HEK293 (cell line): ENCODE measurements around the gene BAIAP2.

Source experiments
- CTCF ChIA-PET: fragments of 350-600 bp; formaldehyde crosslinking; extraction: SDS; loops from one replicate; lab custom pipeline; 2021; ENCODE audit warnings: antibody characterized with exemption; lab: Yijun Ruan, JAX
- POLR2A ChIA-PET: fragments of 300-600 bp; formaldehyde crosslinking; extraction: SDS; loops from one replicate; lab custom pipeline; 2020; ENCODE audit warnings: antibody characterized with exemption, inconsistent platforms; lab: Yijun Ruan, JAX
- H3K27ac ChIP-seq: fragments of 200-500 bp; sonication (Bioruptor generic); 2 replicates; pipeline ENCODE4 v1.5.1; 2014; ENCODE audit warnings: low read depth, low read length, control low read depth, inconsistent platforms; ENCODE audit errors: extremely low read depth
- H3K36me3 ChIP-seq, 2 experiments: fragments of 200-500 bp in 1 of 2; sonication (Bioruptor generic) in 1 of 2; 1 replicate in 1 of 2; 2 replicates in 1 of 2; pipeline ENCODE4 v1.5.1; 2014 to 2017; ENCODE audit warnings: inconsistent platforms in 2 of 2, low read length in 2 of 2; ENCODE audit not compliant: control insufficient read depth in 2 of 2, insufficient read depth in 1 of 2
- H3K4me1 ChIP-seq: fragments of 200-500 bp; sonication (Bioruptor generic); 2 replicates; pipeline ENCODE4 v1.5.1; 2014; ENCODE audit warnings: mild to moderate bottlenecking, low read length, inconsistent platforms; ENCODE audit not compliant: control insufficient read depth, insufficient read depth
- H3K4me3 ChIP-seq: 2 replicates; pipeline ENCODE4 v1.5.1; 2011; ENCODE audit warnings: low read depth, mild to moderate bottlenecking, control low read depth, low read length, moderate library complexity
- H3K9me3 ChIP-seq: fragments of 200-500 bp; sonication (Bioruptor generic); 2 replicates; pipeline ENCODE4 v1.5.1; 2014; ENCODE audit warnings: low read depth, low read length, inconsistent platforms; ENCODE audit not compliant: control insufficient read depth, insufficient read depth
- EGR2 ChIP-seq: fragments of 450-650 bp; formaldehyde crosslinking; IDR thresholded peaks from 2 replicates; pipeline ENCODE4 v1.5.1; 2016; ENCODE audit warnings: low read depth, missing biosample characterization, missing genetic modification characterization
- GLI4 ChIP-seq: fragments of 450-650 bp; formaldehyde crosslinking; IDR thresholded peaks from 2 replicates; pipeline ENCODE4 v1.5.1; 2016; ENCODE audit warnings: missing biosample characterization, missing genetic modification characterization
- IKZF3 ChIP-seq: fragments of 450-650 bp; IDR thresholded peaks from 2 replicates; pipeline ENCODE4 v1.5.0; 2018; ENCODE audit warnings: missing biosample characterization, mild to moderate bottlenecking, missing genetic modification characterization, moderate library complexity
- KLF8 ChIP-seq: fragments of 450-650 bp; formaldehyde crosslinking; IDR thresholded peaks from 2 replicates; pipeline ENCODE4 v1.5.1; 2016; ENCODE audit warnings: missing biosample characterization, missing genetic modification characterization
- ZBTB20 ChIP-seq: fragments of 450-650 bp; formaldehyde crosslinking; IDR thresholded peaks from 2 replicates; pipeline ENCODE4 v1.5.1; 2016; ENCODE audit warnings: missing biosample characterization, missing genetic modification characterization
- ZFHX2 ChIP-seq: fragments of 450-650 bp; formaldehyde crosslinking; conservative IDR thresholded peaks from 2 replicates; pipeline ENCODE4 v1.5.1; 2016; ENCODE audit warnings: missing biosample characterization, missing genetic modification characterization
- ZFP37 ChIP-seq: fragments of 450-650 bp; formaldehyde crosslinking; IDR thresholded peaks from 2 replicates; pipeline ENCODE4 v1.5.1; 2016; ENCODE audit warnings: missing biosample characterization, missing genetic modification characterization
- ZIC2 ChIP-seq: fragments of 450-650 bp; formaldehyde crosslinking; IDR thresholded peaks from 2 replicates; pipeline ENCODE4 v1.5.1; 2016; ENCODE audit warnings: missing biosample characterization, missing genetic modification characterization
- ZNF292 ChIP-seq: fragments of 450-650 bp; formaldehyde crosslinking; IDR thresholded peaks from 2 replicates; pipeline ENCODE4 v1.5.1; 2016; ENCODE audit warnings: low read depth, missing biosample characterization, missing genetic modification characterization, borderline replicate concordance
- ZNF302 ChIP-seq: fragments of 450-650 bp; formaldehyde crosslinking; IDR thresholded peaks from 2 replicates; pipeline ENCODE4 v1.5.1; 2016; ENCODE audit warnings: missing biosample characterization, missing genetic modification characterization, low read depth
- ZNF366 ChIP-seq: fragments of 450-650 bp; formaldehyde crosslinking; conservative IDR thresholded peaks from 2 replicates; pipeline ENCODE4 v1.5.1; 2016; ENCODE audit warnings: missing biosample characterization, missing genetic modification characterization
- ZNF561 ChIP-seq: fragments of 450-650 bp; IDR thresholded peaks from 2 replicates; pipeline ENCODE4 v1.5.1; 2018; ENCODE audit warnings: missing biosample characterization, missing genetic modification characterization, borderline replicate concordance
- ZNF658 ChIP-seq: fragments of 450-650 bp; formaldehyde crosslinking; IDR thresholded peaks from 2 replicates; pipeline ENCODE4; 2016; ENCODE audit warnings: missing biosample characterization, missing genetic modification characterization
- ZNF747 ChIP-seq: fragments of 450-650 bp; formaldehyde crosslinking; IDR thresholded peaks from 2 replicates; pipeline ENCODE4 v1.5.1; 2016; ENCODE audit warnings: missing biosample characterization, missing genetic modification characterization
- ZNF791 ChIP-seq: fragments of 450-650 bp; formaldehyde crosslinking; IDR thresholded peaks from 2 replicates; pipeline ENCODE4 v1.5.1; 2016; ENCODE audit warnings: missing biosample characterization, missing genetic modification characterization
- ZNF792 ChIP-seq: fragments of 450-650 bp; formaldehyde crosslinking; IDR thresholded peaks from 2 replicates; pipeline ENCODE4 v1.5.1; 2016; ENCODE audit warnings: missing biosample characterization, missing genetic modification characterization
- ZNF837 ChIP-seq: fragments of 450-650 bp; formaldehyde crosslinking; IDR thresholded peaks from 2 replicates; pipeline ENCODE4 v1.5.1; 2016; ENCODE audit warnings: missing biosample characterization, missing genetic modification characterization
- ZSCAN16 ChIP-seq: fragments of 450-650 bp; formaldehyde crosslinking; IDR thresholded peaks from 2 replicates; pipeline ENCODE4 v1.5.1; 2016; ENCODE audit warnings: missing biosample characterization, missing genetic modification characterization
- ZSCAN30 ChIP-seq: fragments of 450-650 bp; IDR thresholded peaks from 2 replicates; pipeline ENCODE4 v1.5.1; 2018; ENCODE audit warnings: missing biosample characterization, mild to moderate bottlenecking, missing genetic modification characterization, moderate library complexity
- TF ChIP-seq, protein P1 (sequence below): fragments of 450-650 bp; formaldehyde crosslinking; optimal IDR thresholded peaks from 2 replicates; pipeline ENCODE3; 2016; ENCODE audit warnings: missing biosample characterization, mild to moderate bottlenecking, missing genetic modification characterization
- TF ChIP-seq, protein P2 (sequence below): fragments of 450-650 bp; formaldehyde crosslinking; IDR thresholded peaks from 2 replicates; pipeline ENCODE4 v1.5.1; 2016; ENCODE audit warnings: missing biosample characterization, missing genetic modification characterization

BAIAP2 gene

DNA sequence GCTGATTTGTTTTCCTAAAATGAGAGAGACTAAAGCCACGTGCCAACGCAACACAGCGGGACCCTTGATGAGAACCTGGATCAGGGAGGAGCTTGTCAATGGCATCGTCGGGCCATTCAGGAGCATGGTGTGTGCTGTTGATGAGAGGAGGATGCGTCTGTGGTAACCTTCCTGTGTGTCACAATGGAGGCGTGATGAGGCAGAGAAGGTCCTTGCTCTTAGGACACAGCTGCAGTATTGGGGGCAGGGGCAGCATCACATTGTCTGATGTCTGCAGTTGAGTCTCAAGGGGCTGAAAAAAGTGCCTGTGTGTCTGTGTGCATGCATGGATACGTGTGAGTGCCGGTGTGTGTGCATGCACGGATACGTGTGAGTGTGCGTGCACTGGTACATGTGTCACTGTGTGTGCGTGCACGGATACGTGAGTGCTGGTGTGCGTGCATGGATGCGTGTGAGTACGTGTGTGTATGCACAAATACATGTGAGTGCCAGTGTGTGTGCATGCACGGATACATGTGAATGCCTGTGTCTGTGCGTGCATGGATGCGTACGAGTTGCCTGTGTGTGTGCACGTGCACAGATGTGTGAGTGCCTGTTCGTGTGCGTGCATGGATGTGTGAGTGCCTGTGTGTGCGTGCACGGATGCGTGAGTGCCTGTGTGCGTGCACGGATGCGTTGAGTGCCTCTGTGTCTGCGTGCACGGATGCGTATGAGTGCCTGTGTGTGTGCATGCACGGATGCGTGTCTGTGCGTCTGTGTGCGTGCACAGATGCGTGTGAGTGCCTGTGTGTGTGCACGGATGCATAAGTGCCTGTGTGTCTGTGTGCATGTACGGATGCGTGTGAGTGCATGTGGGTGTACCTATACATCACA is 39.3 kb downstream of the BAIAP2 start:
- no peaks in the 10 kb centered on the region for H3K9me3 ChIP-seq
- TF ChIP-seq ZNF837 (tag by site-specific recombination) (no peak), ZNF792 (tag by site-specific recombination) (no peak), ZNF747 (tag by site-specific recombination) (no peak), ZSCAN30 (tag by site-specific recombination) (no peak), ZNF561 (tag by site-specific recombination) (no peak), ZBTB20 (no peak), ZNF658 (tag by site-specific recombination) (no peak)
- TF ChIP-seq, protein P1, sequence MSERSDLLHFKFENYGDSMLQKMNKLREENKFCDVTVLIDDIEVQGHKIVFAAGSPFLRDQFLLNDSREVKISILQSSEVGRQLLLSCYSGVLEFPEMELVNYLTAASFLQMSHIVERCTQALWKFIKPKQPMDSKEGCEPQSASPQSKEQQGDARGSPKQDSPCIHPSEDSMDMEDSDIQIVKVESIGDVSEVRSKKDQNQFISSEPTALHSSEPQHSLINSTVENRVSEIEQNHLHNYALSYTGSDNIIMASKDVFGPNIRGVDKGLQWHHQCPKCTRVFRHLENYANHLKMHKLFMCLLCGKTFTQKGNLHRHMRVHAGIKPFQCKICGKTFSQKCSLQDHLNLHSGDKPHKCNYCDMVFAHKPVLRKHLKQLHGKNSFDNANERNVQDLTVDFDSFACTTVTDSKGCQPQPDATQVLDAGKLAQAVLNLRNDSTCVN (tag by site-specific recombination): peak; percentile 33
- TF ChIP-seq, protein P2, sequence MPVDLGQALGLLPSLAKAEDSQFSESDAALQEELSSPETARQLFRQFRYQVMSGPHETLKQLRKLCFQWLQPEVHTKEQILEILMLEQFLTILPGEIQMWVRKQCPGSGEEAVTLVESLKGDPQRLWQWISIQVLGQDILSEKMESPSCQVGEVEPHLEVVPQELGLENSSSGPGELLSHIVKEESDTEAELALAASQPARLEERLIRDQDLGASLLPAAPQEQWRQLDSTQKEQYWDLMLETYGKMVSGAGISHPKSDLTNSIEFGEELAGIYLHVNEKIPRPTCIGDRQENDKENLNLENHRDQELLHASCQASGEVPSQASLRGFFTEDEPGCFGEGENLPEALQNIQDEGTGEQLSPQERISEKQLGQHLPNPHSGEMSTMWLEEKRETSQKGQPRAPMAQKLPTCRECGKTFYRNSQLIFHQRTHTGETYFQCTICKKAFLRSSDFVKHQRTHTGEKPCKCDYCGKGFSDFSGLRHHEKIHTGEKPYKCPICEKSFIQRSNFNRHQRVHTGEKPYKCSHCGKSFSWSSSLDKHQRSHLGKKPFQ (tag by site-specific recombination): no peak
- TF ChIP-seq, all 188 proteins: peak for 1
- Histone ChIP-seq H3K27ac (no peak overlapping the region), H3K36me3 (peaks cover 0 to 19% of the 10 kb centered on the region in 2 experiments; a peak in 1 of 3 replicates), H3K4me3 (no peak overlapping the region), H3K4me1 (no peaks in the 10 kb centered on the region)
- ChIA-PET POLR2A (no interaction called here), CTCF (interaction anchor here (0.7 kb wide), 2 partner anchors 50 to 463 kb away, joined by 3 to 4 read pairs; no protein-coding TSS in a partner anchor)

DNA sequence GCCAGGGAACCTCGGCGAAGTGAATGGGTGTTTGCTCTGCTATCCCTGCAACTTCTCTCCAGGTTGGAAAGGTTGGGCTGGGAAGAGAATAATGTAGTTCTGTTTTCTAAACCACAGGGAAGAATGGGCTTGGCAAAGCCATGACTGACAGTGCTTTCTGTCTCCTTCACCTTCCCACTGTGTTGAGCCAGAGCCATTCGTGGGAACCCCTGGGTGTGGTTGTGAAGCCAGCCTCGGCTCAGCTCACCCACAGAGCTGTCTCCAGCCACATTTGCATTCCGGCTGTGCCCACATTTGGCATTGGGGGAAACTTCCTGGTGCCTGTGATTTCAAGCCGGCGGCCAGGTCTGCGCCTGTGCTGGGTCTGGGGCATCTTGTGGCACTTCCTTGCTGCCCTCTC is 39.9 kb downstream of the BAIAP2 start:
- Histone ChIP-seq H3K27ac (no peak overlapping the region), H3K4me1 (no peaks in the 10 kb centered on the region), H3K9me3 (no peaks in the 10 kb centered on the region), H3K4me3 (no peak overlapping the region), H3K36me3 (peaks cover 0 to 26% of the 10 kb centered on the region in 2 experiments; a peak in 1 of 3 replicates)
- POLR2A ChIA-PET: no interaction called here
- no peak for TF ChIP-seq ZFHX2 (tag by site-specific recombination)
- TF ChIP-seq ZSCAN16 (tag by site-specific recombination): no peak
- TF ChIP-seq ZIC2: 0 out of 2 replicates have a peak, but pooled peaks have one; percentile 26
- TF ChIP-seq, all 188 proteins: peak for 1
- CTCF ChIA-PET: no interaction called here

DNA sequence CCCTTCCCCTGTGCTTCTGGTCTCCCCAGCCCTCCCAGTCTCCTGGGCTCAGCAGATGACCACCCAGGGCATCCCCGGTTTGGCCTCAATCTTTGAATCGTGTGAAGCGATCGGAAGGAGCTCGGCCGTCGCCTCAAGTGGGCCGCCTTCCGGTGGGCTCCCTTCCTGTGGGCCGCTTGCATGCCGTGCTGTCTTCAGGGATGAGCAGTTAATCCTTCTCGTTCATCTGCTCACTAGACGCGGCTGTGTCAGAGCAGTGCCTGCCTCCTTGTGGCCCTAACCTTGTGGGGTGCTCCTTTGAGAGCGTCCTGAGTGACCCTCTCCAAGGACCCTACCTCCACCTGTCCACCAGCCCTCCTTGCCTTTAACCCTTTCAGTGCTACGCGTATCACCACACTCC is 40.4 kb downstream of the BAIAP2 start:
- POLR2A ChIA-PET: no interaction called here
- CTCF ChIA-PET: interaction anchor here (2.0 kb wide), 1 partner anchor 52 kb away, joined by 8 read pairs; no protein-coding TSS in a partner anchor
- H3K27ac ChIP-seq: no peak overlapping the region

More for the DNA sequence above, 40.4 kb downstream of the BAIAP2 start:
- TF ChIP-seq ZFP37 (tag by site-specific recombination) (no peak), KLF8 (tag by site-specific recombination) (no peak), ZNF366 (tag by site-specific recombination) (no peak), ZNF302 (no peak), GLI4 (tag by site-specific recombination) (no peak), ZNF791 (tag by site-specific recombination) (no peak), ZNF292 (tag by site-specific recombination) (no peak), IKZF3 (tag by site-specific recombination) (no peak), EGR2 (tag by site-specific recombination) (no peak)
- TF ChIP-seq, protein P1 (tag by site-specific recombination): no peak
- Histone ChIP-seq H3K4me1 (no peaks in the 10 kb centered on the region), H3K9me3 (no peaks in the 10 kb centered on the region), H3K36me3 (peaks cover 0 to 27% of the 10 kb centered on the region in 2 experiments; a peak in 1 of 3 replicates), H3K4me3 (no peak overlapping the region)
